A673 (cell line): ENCODE data around the gene SP140L.

Source experiments
- CTCF ChIP-seq: fragments of 300-800, 200-600 bp; sonication (generic); conservative IDR thresholded peaks from 2 replicates; pipeline ENCODE4 v1.5.1; 2017; ENCODE audit warnings: low read depth, mild to moderate bottlenecking, antibody characterized with exemption, low read length, moderate library complexity, mixed read lengths
- EZH2 ChIP-seq: fragments of 200-600 bp; sonication (generic); IDR thresholded peaks from 2 replicates; pipeline ENCODE4 v1.6.1; 2017; ENCODE audit warnings: borderline replicate concordance, low read depth, mild to moderate bottlenecking, mixed read lengths, antibody characterized with exemption, low read length; ENCODE audit not compliant: poor library complexity, severe bottlenecking

- no peak for TF ChIP-seq CTCF
- TF ChIP-seq EZH2: no peak
Observed at GRCh38 chr2:230317366-230317765, 9.6 kb upstream of the SP140L start.
